Adipose tissue (tissue), 3 donors: ENCODE data around the gene MRPS24. TPM values are rescaled to one million over a fixed set of nuclear protein-coding genes. Genes with fewer than 3 reads are reported as not detected.
A peak's percentile ranks its signal among the peaks of the same experiment; 100 is the strongest.

Experiments used
- H3K27ac ChIP-seq: one replicate; pipeline ENCODE4 v1.5.1; 2013; ENCODE audit warnings: low read depth, low read length
- WGBS, 3 donors: extraction: QIAGEN DNeasy Blood & Tissue Kit; methylation state at CpG; one replicate each; pipeline ENCODE4 v1.1.7; 2013; 5-methylcytosine and 5-hydroxymethylcytosine counted together
- polyA plus RNA-seq, 3 donors: library from polyadenylated mRNA; stranded (reverse); fragments of 200-250 nt; gene quantifications; one replicate each; pipeline ENCODE4 v1.2.3, GENCODE V29; 2013
- donor health status: healthy with polysubstance abuse.
- donor health status: Bipolar disorder and iron deficiency.
- donor health status: healthy.

Gene MRPS24
- polyA plus RNA-seq, 3 donors, result 119 to 158 (median 129) TPM

GRCh38 chr7:43879477-43879876, 10.2 kb upstream of the MRPS24 start:
- 44 to 85% (median 74%) methylated on average over 2 of the region's 2 CpGs for WGBS, 3 donors
- no peak overlapping the region for H3K27ac ChIP-seq

GRCh38 chr7:43878867-43879266, 9.6 kb upstream of the MRPS24 start:
- 72 to 79% (median 73%) methylated on average over 5 of the region's 5 CpGs for WGBS, 3 donors
- H3K27ac ChIP-seq, result no peak overlapping the region

- H3K27ac ChIP-seq, result no peak overlapping the region
- 87 to 90% (median 89%) methylated on average over 38 of the region's 38 CpGs for WGBS, 3 donors
Measured at GRCh38 chr7:43877968-43878864, 8.9 kb upstream of the MRPS24 start.

- 91 to 93% (median 93%) methylated on average over 29 of the region's 29 CpGs for WGBS, 3 donors
- no peak overlapping the region for H3K27ac ChIP-seq
Measured at GRCh38 chr7:43876976-43877745, 7.8 kb upstream of the MRPS24 start.

GRCh38 chr7:43876241-43876640, 6.9 kb upstream of the MRPS24 start:
- WGBS, 3 donors, result 77 to 92% (median 79%) methylated on average over 7 of the region's 7 CpGs
- H3K27ac ChIP-seq, result no peak overlapping the region

GRCh38 chr7:43873300-43873699, 4.0 kb upstream of the MRPS24 start:
- H3K27ac ChIP-seq, result peak overlapping the region; percentile 34
- 82 to 88% (median 84%) methylated on average over 5 of the region's 5 CpGs for WGBS, 3 donors

GRCh38 chr7:43872406-43873110, 3.2 kb upstream of the MRPS24 start:
- peak overlapping the region; percentile 34 for H3K27ac ChIP-seq
- WGBS, 3 donors, result 31 to 49% (median 44%) methylated on average over 7 of the region's 7 CpGs

- no peak overlapping the region for H3K27ac ChIP-seq
- 89 to 93% (median 92%) methylated on average over 3 of the region's 3 CpGs for WGBS, 3 donors
Measured at GRCh38 chr7:43871064-43871463, 1.7 kb upstream of the MRPS24 start.

- WGBS, 3 donors, result 80 to 84% (median 82%) methylated on average over 4 of the region's 4 CpGs
Measured at GRCh38 chr7:43870316-43870715, 999 bp upstream of the MRPS24 start.

GRCh38 chr7:43869867-43870240, 537 bp upstream of the MRPS24 start:
- H3K27ac ChIP-seq, result peak overlapping the region; percentile 36
- 29 to 49% (median 30%) methylated on average over 13 of the region's 13 CpGs for WGBS, 3 donors

More at GRCh38 chr7:43870316-43870715, 999 bp upstream of the MRPS24 start:
- no peak overlapping the region for H3K27ac ChIP-seq

GRCh38 chr7:43868681-43869005, 674 bp downstream of the MRPS24 start:
- no peak overlapping the region for H3K27ac ChIP-seq
- WGBS, 3 donors, result 1 to 2% (median 1%) methylated on average over 6 of the region's 6 CpGs

- no peak overlapping the region for H3K27ac ChIP-seq
- WGBS, 3 donors, result 37 to 78% (median 72%) methylated on average over 7 of the region's 7 CpGs
Measured at GRCh38 chr7:43868181-43868580, 1.1 kb downstream of the MRPS24 start.

- no peak overlapping the region for H3K27ac ChIP-seq
- WGBS, 3 donors, result 89 to 99% (median 95%) methylated on average over 3 of the region's 3 CpGs
Measured at GRCh38 chr7:43865277-43865676, 4.0 kb downstream of the MRPS24 start.

GRCh38 chr7:43864126-43864525, 5.2 kb downstream of the MRPS24 start:
- WGBS, 3 donors, result 84 to 98% (median 92%) methylated on average over 8 of the region's 8 CpGs
- no peak overlapping the region for H3K27ac ChIP-seq

- H3K27ac ChIP-seq, result no peak overlapping the region
- WGBS, 3 donors, result 78 to 92% (median 82%) methylated on average over 1 of the region's 1 CpG
Measured at GRCh38 chr7:43856996-43857395, 12.3 kb downstream of the MRPS24 start.

- H3K27ac ChIP-seq, result no peak overlapping the region
- 84 to 95% (median 91%) methylated on average over 4 of the region's 4 CpGs for WGBS, 3 donors
Measured at GRCh38 chr7:43856316-43856715, 13.0 kb downstream of the MRPS24 start.

- H3K27ac ChIP-seq, result no peak overlapping the region
Measured at GRCh38 chr7:43855176-43855575, 14.1 kb downstream of the MRPS24 start.

- 90 to 93% (median 92%) methylated on average over 2 of the region's 2 CpGs for WGBS, 3 donors
- H3K27ac ChIP-seq, result no peak overlapping the region
Measured at GRCh38 chr7:43851805-43852204, 17.5 kb downstream of the MRPS24 start.
